Nucleus accumbens (tissue), 56 donors: ENCODE results near the gene MYO10.
"Not testable (repeated sequence)": the region's sequence is repeated elsewhere in the genome, so short reads cannot be mapped to it uniquely, and the experiment has no call there.

Experiments
- DNase-seq, 56 donors: peaks; one replicate each; lab custom pipeline; 2025; lab: John Stamatoyannopoulos, UW

MYO10 gene

DNA sequence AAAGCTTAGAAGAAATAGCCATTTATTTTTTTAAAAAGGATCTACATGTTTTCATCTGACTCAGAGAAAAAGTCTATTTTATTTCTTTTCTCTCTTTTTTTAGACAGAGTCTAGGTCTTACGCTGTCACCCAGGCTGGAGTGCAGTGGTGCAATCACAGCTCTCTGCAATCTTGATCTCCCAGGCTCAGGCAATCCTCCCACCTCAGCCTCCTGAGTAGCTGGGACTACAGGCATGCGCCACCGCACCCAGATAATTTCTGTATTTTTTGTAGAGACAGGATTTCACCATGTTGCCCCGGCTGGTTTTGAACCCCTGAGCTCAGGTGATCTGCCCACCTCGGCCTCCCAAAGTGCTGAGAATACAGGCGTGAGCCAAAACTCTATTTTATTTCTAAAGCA, 178.5 kb downstream of the MYO10 start:
- not testable (repeated sequence) for DNase-seq

DNA sequence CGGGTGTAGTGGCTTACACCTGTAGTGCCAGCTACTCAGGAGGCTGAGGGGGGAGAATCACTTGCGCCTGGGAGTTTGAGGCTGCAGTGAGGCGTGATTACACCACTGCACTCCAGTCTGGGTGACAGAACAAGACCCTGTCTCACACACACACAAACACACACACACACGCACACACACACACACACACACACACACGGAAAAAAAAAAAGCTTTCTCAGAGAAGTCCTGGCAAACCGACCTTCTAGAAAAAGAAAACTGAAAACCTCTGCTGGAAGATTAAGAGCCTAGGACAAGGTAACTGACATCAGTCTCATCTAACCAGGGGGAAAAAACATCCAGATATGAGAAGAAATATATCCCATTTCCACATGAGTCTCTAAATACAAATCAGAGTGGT, 178.9 kb downstream of the MYO10 start:
- no peak for DNase-seq

DNA sequence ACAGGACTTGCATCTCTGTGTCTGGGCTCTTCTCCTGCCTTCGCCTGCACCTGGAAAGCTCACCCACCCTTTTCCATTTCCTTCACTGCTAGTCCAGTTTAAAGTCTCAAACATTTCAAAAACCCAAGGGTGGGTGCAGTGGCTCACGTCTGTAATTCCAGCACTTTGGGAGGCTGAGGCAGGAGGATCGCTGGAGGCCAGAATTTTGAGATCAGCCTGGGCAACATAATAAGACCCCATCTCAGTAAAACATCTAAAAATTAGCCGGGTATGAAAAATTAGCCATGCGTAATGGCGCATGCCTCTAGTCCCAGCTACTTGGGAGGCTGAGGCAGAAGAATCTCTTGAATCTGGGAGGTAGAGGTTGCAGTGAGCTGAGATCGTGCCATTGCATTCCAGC, 179.4 kb downstream of the MYO10 start:
- DNase-seq, result no peak

DNA sequence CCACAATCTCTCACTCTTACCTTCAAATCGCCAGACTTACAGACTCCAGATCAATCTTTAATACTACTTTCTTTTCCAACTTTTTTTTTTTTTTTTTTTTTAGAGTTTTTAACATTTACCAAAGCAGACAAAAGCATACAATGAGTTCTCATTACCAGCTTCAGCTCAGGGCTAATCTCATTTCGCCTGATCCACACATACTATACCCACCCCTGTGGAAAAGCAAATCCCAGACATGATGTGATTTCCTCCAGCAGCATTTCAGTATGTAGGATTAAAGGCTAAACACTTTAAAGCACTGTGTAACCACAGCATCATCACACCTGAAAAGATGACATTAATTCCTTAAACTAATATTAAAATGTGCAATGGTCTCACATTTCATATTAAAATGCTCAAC, 180.4 kb downstream of the MYO10 start:
- no peak for DNase-seq

DNA sequence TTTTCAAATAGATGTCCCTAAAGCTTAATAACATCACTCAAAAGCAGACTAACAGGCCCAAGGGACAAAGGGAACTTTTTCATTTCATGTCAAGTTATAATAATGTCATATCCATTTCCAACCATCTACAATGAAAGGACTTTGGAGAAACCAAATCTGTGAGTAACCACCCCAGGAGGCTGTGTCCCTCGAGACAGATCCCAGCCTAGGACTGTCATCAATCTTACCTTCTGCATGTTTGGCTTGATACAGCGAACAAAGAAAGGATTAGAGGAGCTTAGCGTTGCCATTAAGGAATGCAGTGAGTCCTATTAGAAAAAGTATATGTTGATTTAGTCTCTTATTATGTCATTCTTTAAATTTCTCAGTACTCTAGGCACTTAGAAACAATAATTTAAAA, 181.5 kb downstream of the MYO10 start:
- DNase-seq, result no peak

DNA sequence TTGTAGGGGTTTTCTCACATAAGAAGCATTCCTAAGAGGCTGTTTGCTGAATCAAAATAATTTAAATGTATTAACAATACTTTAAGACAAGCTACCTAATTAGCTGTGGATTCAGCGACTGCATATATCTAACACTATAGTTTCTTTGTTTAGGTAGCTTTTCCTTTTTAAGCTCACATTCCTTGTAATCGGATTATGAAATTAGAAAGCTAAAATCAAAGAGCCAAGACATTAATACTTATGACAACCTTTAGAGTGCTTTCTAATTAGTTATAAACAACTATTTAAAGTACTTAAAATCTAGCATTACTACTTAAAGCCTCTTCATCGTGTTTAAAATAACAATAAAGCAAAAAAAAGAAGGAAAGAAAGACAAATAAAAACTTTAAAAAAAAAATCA, 182.0 kb downstream of the MYO10 start:
- no peak for DNase-seq

DNA sequence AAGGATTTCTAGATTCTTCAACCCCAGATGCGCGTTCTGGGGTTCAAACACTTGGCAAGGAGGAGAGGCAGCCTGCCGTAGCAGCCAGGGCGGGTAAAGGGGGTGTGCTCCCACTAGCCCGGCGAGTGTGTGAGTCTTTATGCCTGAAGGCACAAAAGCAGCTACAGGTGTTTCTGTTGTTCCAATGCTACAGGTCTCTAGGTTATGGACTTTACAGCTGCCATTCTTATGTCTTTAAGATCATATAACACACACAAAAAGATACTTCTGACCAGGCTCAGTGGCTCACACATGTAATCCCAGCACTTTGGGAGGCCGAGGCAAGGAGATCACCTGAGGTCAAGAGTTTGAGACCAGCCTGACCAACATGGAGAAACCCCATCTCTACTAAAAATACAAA, 185.6 kb downstream of the MYO10 start:
- DNase-seq, result no peak

DNA sequence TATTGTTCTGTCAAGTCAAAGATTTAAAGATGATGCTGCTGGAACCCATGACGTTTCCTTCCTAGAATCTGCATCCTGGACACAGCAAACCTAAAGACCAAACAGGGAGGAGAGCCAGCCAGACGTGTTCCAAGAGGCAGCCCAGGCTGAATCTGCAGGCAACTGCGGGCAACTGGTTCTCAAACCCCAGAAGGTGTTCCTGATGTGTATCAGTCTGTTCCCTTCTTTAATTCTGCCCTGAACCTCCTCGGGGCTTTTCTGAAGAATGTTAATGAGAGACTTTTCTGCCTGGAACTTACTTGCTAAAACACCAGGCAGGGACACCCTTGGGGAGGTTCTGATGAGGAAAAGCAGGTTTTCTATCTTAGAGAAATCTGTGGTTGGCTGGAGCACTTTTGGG, 186.5 kb downstream of the MYO10 start:
- no peak for DNase-seq

DNA sequence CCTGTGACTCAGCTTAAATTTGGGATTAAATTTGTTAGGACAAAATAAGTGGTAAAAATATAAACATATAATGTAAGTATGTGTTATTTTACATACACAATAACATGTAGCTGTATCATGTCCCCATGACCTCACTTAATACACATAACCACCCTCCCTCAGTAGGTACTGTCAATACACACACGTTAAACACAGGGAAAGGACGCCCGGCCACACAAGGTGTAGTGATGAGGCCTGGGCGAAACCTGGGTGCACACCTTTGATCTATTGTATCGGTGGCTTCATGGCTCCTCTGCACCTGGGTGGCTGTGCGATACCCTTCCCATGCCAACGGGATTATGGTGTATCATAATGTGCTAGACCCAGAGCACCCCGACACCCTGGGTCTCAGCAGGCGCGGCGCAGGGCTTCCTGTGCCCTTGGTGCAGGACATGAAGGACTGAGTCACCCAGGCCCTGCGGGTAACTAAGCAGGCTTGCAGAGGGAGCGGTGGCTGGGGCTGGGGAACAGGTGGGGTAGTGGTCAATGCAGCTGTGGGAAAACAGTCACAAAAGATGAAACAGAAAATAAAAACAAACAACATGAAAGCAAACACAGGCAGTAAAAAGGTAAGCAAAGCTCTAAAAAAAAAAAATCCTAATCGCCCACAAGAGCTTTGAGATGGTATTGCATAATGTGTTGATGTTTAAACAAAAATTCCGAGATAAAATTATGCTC, 191.8 kb downstream of the MYO10 start:
- DNase-seq, result no peak

DNA sequence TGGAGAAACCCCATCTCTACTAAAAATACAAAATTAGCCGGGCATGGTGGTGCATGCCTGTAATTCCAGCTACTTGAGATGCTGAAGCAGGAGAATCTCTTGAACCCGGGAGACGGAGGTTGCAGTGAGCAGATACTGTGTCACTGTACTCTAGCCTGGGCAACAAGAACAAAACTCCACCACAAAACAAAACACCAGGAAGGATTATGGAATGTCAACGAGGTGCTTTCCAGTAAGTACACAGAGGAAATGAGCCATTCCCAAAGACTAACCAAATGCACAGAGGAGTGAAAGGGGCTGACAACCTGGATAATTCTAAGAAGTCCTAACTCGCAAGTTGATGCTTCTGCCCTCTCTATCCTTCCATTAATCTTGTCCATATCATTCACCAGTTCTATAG, 193.2 kb downstream of the MYO10 start:
- DNase-seq, result no peak

DNA sequence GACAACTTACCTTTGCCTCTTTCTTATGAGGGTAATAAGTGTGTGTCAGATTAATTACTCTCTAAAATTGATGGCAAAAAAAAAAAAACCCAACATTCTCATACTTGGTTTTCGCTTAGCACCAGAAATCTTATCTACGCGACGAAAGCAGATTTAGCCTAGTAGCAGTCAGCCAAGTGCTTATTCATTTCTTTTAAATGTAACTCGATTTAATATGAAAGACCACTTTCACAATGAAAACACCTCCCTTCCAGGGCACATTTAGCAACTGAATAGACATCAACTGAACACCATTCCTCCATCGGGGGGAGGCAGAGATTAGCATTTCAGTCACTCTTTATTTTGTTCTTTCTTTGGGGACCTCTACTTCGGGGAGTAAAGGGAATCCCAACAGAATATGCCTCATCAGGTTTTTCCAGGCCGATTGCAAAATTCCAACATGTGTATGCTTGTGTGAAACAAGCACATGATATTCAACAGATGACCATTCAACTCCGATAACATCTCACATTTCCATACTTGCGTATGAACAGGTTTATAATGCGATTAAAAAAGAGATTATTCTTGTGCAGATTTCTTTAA, 195.2 kb downstream of the MYO10 start:
- DNase-seq, result peak in 2 of 56 donors; percentile 7 to 17

DNA sequence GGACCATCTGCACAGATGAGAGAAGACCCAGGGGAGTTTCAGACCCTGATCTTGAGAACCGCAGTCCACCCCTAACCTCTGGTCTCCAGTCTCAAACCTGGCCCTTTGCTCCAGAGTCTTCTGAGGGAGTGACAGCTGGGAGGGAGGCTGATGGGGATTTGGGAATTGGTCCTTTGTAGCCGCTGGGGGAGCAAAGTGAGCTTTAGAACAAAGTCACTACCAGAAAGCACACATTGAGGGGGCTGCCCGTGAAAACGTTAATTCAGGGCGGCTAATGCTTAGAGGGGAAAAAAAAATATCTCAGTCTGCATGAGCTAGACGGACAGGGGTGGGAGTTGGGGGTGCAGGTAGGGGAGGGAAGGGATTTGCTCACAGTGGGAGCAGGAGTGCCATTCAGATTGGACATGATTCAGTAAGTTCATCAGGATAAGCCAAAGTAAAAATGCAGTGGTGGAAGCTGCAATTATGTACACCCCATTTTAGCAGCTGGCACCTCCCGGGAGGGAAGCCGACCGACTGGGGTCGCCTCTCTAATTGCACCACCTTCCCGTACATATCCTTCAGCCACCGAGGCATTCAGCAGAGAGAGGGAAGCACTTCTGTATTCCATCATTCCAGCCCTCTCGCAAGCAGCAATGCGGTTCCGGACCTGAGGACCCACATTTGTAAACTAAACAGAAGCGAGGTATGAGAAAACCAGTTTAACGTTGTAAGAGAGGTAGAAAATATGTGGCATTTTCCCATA, 195.8 kb downstream of the MYO10 start:
- peak in 6 of 56 donors; percentile 5 to 34 (median 12) for DNase-seq

DNA sequence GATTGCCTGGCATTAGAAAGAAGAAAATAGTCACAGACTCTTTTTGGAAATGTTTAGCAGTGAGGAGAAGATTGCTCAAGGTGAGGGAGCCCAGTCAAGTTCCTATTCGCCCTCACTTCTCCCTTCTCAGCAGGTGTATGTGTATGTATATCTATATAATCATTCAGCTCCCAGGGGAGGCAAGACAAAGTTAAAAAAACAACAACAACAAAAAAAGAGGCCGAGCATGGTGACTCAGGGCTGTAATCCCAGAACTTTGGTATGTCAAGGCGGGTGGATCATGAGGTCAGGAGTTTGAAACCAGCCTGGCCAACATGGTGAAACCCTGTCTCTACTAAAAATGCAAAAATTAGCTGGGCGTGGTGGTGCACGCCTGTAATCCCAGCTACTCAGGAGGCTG, 197.7 kb downstream of the MYO10 start:
- not testable (repeated sequence) for DNase-seq

DNA sequence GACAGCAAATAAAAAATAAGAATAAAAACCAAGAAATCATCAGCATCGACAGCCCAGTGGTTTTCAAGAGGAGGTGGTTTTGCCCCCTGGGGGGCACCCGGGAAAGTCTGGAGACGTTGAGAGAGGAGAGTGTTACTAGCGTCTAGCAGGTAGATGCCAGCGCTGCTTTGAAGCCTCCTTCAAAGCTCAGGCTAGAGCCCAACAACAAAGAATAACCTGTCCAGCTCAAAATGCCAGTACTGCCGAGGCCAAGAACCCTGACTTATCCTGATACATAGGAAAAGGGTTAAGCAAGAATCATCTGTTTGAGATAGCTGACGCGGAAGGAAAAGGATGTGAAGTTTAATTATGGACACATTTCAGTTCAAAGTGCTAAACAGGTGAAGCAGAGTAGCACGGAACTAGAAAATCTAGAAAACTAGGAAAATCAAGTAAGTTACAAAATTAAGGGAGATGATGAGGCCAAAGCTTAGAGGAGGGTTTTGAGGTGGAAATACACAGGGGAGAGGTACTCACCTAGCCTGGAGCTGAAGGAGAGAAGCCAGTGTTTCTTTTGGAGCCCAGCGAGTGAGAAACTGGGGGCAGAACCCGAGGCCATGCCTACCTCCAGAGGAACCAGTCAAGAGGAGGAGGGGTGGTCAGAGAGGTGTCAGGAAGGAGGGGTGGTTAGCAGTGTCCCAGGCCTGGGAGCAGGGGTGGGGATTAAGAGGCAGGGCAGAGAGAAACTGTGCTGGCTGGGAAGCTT, 198.3 kb downstream of the MYO10 start:
- DNase-seq, result peak in 16 of 56 donors; percentile 4 to 50 (median 20)

DNA sequence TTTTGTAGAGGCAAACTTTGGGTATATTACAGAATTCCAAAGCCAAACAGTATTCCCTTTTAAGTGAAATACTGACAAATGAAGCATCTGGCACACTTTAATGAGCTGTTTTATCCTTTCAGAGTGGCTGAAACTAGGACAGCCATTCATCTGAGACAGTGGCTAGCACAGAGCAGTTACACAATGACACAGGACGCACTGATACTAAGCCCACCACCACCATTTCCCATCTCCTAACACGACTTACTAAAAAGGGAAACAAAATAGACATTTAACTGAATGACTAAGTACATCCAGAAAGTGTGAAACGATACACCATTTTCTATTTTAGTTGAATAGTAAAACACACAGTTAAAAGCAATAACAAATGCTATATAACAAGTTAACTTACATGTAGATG, 198.9 kb downstream of the MYO10 start:
- peak in 1 of 56 donors; percentile 7 for DNase-seq

DNA sequence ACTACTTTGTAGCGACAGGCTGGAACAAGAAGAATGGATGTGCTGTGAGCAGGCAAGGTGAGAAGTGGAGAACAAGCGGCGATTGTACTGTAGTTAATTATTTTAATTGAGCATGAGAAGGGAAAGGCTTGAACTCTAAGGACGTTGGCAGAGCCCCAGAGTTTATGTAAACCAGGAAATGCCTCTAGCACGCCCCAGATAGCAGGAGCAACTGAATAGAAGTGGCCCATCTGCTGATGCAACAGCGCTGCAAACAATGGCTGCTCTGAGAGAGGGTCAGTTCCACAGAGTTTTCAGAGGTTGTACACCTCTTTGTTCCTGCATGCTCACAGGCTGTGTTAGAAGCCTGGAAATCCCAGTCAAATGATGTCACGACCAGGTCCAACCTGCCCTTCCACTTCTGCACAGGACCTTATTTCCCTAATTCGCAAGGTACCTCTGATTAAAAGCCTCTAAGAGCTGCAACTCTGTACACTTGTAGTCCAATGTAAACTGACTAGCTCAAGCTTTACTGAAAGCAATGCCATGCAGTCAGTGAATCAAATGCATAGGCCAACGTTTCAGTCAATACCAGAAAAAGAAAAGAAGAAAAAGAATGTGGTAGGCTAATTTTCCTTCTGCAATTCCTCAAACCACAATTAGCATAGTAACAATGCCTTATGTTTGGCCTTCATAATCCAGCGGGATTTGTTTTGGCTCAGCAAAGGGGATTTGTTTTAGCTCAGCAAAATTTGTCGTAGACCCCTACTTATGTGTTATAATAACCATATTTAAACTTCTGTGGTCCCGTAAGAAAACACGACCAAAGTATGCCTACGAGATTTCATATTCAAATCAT, 199.7 kb downstream of the MYO10 start:
- DNase-seq, result peak in 24 of 56 donors; percentile 9 to 61 (median 24)

DNA sequence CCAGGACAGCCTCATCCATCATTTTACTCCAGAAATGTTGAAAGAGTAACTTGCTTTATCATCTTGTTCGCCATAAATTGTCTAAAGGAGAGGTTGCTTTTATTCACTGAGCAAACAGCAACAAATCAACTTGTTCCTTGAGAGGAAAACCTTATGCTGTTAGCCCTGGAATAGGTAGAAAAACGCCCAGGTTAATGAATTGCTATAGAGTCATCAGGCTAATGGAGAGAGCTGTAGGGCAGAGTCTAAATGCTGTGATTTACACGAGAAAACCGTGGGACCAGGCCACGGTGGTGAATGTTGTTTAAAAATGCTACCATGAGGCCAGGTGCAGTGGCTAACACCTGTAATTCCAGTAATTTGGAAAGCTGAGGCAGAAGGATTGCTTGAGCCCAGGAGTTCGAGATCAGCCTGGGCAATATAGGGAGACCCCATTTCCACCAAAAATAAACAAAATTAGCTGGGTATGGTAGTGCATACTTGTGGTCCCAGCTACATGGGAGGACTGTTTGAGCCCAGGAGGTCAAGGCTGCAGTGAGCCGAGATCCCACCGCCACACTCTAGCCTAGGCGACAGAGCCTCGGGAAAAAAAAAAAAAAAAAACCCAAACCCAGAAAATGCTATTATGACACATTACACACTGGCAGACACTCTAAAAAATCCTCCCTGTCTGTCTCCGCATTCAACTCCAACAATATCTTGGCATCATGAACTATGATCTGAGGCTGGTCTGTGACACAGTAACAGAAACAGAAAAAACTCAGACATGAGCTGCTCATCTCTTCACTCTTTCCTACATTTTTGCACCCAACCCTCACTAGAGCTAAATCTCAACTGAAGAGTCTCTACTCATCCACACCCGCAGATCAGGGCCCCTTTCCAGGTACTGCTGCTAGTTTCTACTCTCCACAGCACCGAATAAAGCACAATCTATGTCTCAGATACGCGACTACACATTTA, 200.7 kb downstream of the MYO10 start:
- DNase-seq, result peak in 1 of 56 donors; percentile 14

DNA sequence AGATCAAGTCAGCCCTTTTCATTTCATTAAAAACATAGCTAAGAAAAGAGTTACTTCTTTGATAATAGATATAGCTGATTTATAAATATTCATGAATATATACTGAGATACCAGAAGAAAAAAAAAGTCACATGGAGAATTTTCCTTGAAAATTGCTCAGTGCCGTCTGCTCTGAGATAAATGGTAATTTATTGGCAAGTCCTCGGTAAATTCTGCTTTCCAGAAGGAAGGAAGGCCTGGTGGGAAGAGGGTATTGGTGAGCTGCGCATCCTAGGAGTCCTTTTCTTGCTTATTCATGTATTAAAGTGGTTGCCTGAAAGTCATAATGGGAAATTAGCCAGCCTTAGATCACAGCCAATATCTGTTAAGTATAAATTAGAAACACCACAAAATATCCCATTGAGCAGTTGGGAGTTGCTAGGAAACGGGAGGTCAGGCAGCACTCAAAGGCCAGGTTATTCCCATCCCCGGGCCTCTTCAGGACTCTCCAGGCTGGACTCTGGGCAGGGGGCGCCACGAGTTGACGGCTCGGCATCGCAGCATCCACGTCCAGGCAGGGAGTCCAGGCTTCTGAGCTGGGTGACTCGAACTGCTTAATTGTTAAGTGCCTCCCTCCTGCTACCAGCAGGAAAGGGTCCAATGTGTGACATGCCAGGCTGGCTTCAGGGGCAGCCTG, 202.6 kb downstream of the MYO10 start:
- peak in 38 of 56 donors; percentile 14 to 74 (median 42) for DNase-seq
